Mesendoderm (in vitro differentiated cells): ENCODE data around the gene OSBPL10.

Experiments
- DNase-seq: peaks from one replicate; pipeline ENCODE4 v3.0.0; 2013
- H2AK5ac ChIP-seq: 2 replicates; pipeline ENCODE4 v1.6.1; 2013; ENCODE audit warnings: low read length, inconsistent platforms
- H2BK120ac ChIP-seq: 2 replicates; pipeline ENCODE4 v1.6.1; 2013; ENCODE audit warnings: low read depth, mild to moderate bottlenecking, low read length, moderate library complexity, mixed read lengths
- H2BK15ac ChIP-seq: replicated peaks from 2 replicates; pipeline ENCODE4 v1.6.1; 2013; ENCODE audit warnings: low read depth, mild to moderate bottlenecking, moderate library complexity
- H2BK5ac ChIP-seq: 2 replicates; pipeline ENCODE4 v1.6.1; 2013; ENCODE audit warnings: low read length, inconsistent platforms
- H3K18ac ChIP-seq: 2 replicates; pipeline ENCODE4 v1.6.1; 2013; ENCODE audit warnings: mild to moderate bottlenecking, low read length, mixed read lengths
- H3K23ac ChIP-seq: one replicate; pipeline ENCODE4 v1.6.1; 2013; ENCODE audit warnings: low read length
- H3K27ac ChIP-seq: 2 replicates; pipeline ENCODE4 v1.5.1; 2013; ENCODE audit warnings: low read depth, mild to moderate bottlenecking, inconsistent platforms, low read length, moderate library complexity
- H3K27me3 ChIP-seq: 2 replicates; pipeline ENCODE4 v1.6.1; 2013; ENCODE audit warnings: low read length, control low read depth, mild to moderate bottlenecking, inconsistent platforms; ENCODE audit not compliant: insufficient read depth, poor library complexity
- H3K36me3 ChIP-seq: 2 replicates; pipeline ENCODE4 v1.6.1; 2013; ENCODE audit warnings: low read length, inconsistent platforms; ENCODE audit not compliant: control insufficient read depth, insufficient read depth
- H3K4ac ChIP-seq: one replicate; pipeline ENCODE4 v1.6.1; 2013; ENCODE audit warnings: low read depth, mild to moderate bottlenecking, low read length, moderate library complexity
- H3K4me1 ChIP-seq: 2 replicates; pipeline ENCODE4 v1.6.1; 2013; ENCODE audit warnings: low read depth, low read length, inconsistent platforms; ENCODE audit not compliant: control insufficient read depth
- H3K4me2 ChIP-seq: 2 replicates; pipeline ENCODE4 v1.6.1; 2013; ENCODE audit warnings: low read length
- H3K4me3 ChIP-seq: 2 replicates; pipeline ENCODE4 v1.5.1; 2013; ENCODE audit warnings: mild to moderate bottlenecking, low read length
- H3K56ac ChIP-seq: one replicate; pipeline ENCODE4 v1.6.1; 2013; ENCODE audit warnings: low read length
- H3K79me1 ChIP-seq: 2 replicates; pipeline ENCODE4 v1.6.1; 2013; ENCODE audit warnings: low read length, inconsistent platforms
- H3K79me2 ChIP-seq: 2 replicates; pipeline ENCODE4 v1.6.1; 2013; ENCODE audit warnings: mild to moderate bottlenecking, low read length; ENCODE audit not compliant: control insufficient read depth, insufficient read depth
- H3K9ac ChIP-seq: 2 replicates; pipeline ENCODE4 v1.6.1; 2013; ENCODE audit warnings: low read length, inconsistent platforms
- H4K5ac ChIP-seq: one replicate; pipeline ENCODE4 v1.6.1; 2013; ENCODE audit warnings: low read length
- H4K8ac ChIP-seq: one replicate; pipeline ENCODE4 v1.6.1; 2013; ENCODE audit warnings: low read depth, mild to moderate bottlenecking, control low read depth, low read length, moderate library complexity
- WGBS: extraction: QIAGEN DNeasy Blood & Tissue Kit; methylation state at CpG from one replicate; pipeline ENCODE4 v1.1.7; 2013; ENCODE audit warnings: low lambda C conversion rate, missing lambda C conversion rate; ENCODE audit not compliant: insufficient coverage; ENCODE audit errors: extremely low coverage; 5-methylcytosine and 5-hydroxymethylcytosine counted together

Gene OSBPL10

GRCh38 chr3:31892500-31892899 is 88.6 kb downstream of the OSBPL10 start:
- Histone ChIP-seq H3K23ac (no peak overlapping the region), H3K27ac (no peak overlapping the region), H2BK15ac (no peak overlapping the region), H2AK5ac (no peak overlapping the region), H3K79me1 (no peaks in the 10 kb centered on the region), H3K36me3 (no peaks in the 10 kb centered on the region), H2BK5ac (no peak overlapping the region), H3K4me1 (peaks cover 11% of the 10 kb centered on the region), H3K4me3 (no peak overlapping the region), H3K18ac (no peak overlapping the region), H3K56ac (peak overlapping the region; percentile 30), H3K27me3 (no peaks in the 10 kb centered on the region), H3K79me2 (peaks cover 2% of the 10 kb centered on the region), H3K4me2 (no peak overlapping the region), H4K8ac (no peak overlapping the region), H4K5ac (peak overlapping the region; percentile 18), H3K9ac (no peak overlapping the region), H2BK120ac (no peak overlapping the region), H3K4ac (no peak overlapping the region)
- peak; percentile 38 for DNase-seq
- WGBS, result no CpG with 5 or more reads among the region's 5 CpGs

GRCh38 chr3:31891876-31892455 is 89.1 kb downstream of the OSBPL10 start:
- Histone ChIP-seq H3K4me3 (no peak overlapping the region), H3K4me2 (no peak overlapping the region), H4K5ac (peak overlapping the region; percentile 18), H3K79me2 (peaks cover 3% of the 10 kb centered on the region), H3K56ac (peak overlapping the region; percentile 9), H4K8ac (no peak overlapping the region), H2BK15ac (no peak overlapping the region), H3K23ac (no peak overlapping the region), H2AK5ac (no peak overlapping the region), H3K18ac (no peak overlapping the region), H3K36me3 (no peaks in the 10 kb centered on the region), H2BK120ac (no peak overlapping the region), H3K27me3 (no peaks in the 10 kb centered on the region), H3K9ac (no peak overlapping the region), H3K27ac (no peak overlapping the region), H3K79me1 (no peaks in the 10 kb centered on the region), H3K4me1 (peaks cover 11% of the 10 kb centered on the region), H3K4ac (no peak overlapping the region), H2BK5ac (no peak overlapping the region)
- DNase-seq, result peak; percentile 81
- WGBS, result no CpG with 5 or more reads among the region's 11 CpGs

GRCh38 chr3:31890742-31891469 is 90.2 kb downstream of the OSBPL10 start:
- peak; percentile 33 for DNase-seq
- H2AK5ac ChIP-seq, result no peak overlapping the region
- no peak overlapping the region for H4K8ac ChIP-seq
- peaks cover 4% of the 10 kb centered on the region for H3K79me2 ChIP-seq
- H3K4me2 ChIP-seq, result no peak overlapping the region
- peak overlapping the region; percentile 24 for H3K4ac ChIP-seq
- H3K27me3 ChIP-seq, result no peaks in the 10 kb centered on the region
- no peak overlapping the region for H3K27ac ChIP-seq
- no peak overlapping the region for H2BK5ac ChIP-seq
- H2BK120ac ChIP-seq, result no peak overlapping the region
- no peak overlapping the region for H3K4me3 ChIP-seq
- no CpG with 5 or more reads among the region's 8 CpGs for WGBS
- H2BK15ac ChIP-seq, result no peak overlapping the region
- no peak overlapping the region for H4K5ac ChIP-seq
- H3K4me1 ChIP-seq, result peaks cover 11% of the 10 kb centered on the region
- no peak overlapping the region for H3K9ac ChIP-seq
- peak overlapping the region; percentile 63 for H3K18ac ChIP-seq
- peaks cover 1% of the 10 kb centered on the region for H3K79me1 ChIP-seq
- no peak overlapping the region for H3K56ac ChIP-seq
- no peaks in the 10 kb centered on the region for H3K36me3 ChIP-seq
- no peak overlapping the region for H3K23ac ChIP-seq

GRCh38 chr3:31890007-31890406 is 91.1 kb downstream of the OSBPL10 start:
- no peaks in the 10 kb centered on the region for H3K36me3 ChIP-seq
- H3K4me2 ChIP-seq, result no peak overlapping the region
- H3K27me3 ChIP-seq, result no peaks in the 10 kb centered on the region
- H2BK15ac ChIP-seq, result no peak overlapping the region
- H2BK5ac ChIP-seq, result no peak overlapping the region
- H2BK120ac ChIP-seq, result no peak overlapping the region
- no peak overlapping the region for H3K4me3 ChIP-seq
- H3K4ac ChIP-seq, result no peak overlapping the region
- H3K79me2 ChIP-seq, result peaks cover 7% of the 10 kb centered on the region
- H3K23ac ChIP-seq, result no peak overlapping the region
- no peak overlapping the region for H3K18ac ChIP-seq
- H3K56ac ChIP-seq, result no peak overlapping the region
- no peak overlapping the region for H4K5ac ChIP-seq
- no CpG with 5 or more reads among the region's 2 CpGs for WGBS
- DNase-seq, result no peak
- H4K8ac ChIP-seq, result no peak overlapping the region
- H3K9ac ChIP-seq, result no peak overlapping the region
- H3K27ac ChIP-seq, result no peak overlapping the region
- H2AK5ac ChIP-seq, result no peak overlapping the region
- peaks cover 11% of the 10 kb centered on the region for H3K4me1 ChIP-seq
- H3K79me1 ChIP-seq, result peaks cover 5% of the 10 kb centered on the region

- Histone ChIP-seq H2BK120ac (no peak overlapping the region), H3K4ac (no peak overlapping the region), H3K9ac (no peak overlapping the region), H2AK5ac (no peak overlapping the region), H3K18ac (no peak overlapping the region), H3K36me3 (no peaks in the 10 kb centered on the region), H3K56ac (no peak overlapping the region), H4K8ac (no peak overlapping the region), H4K5ac (no peak overlapping the region), H3K4me2 (no peak overlapping the region), H3K79me2 (peaks cover 11% of the 10 kb centered on the region), H2BK15ac (no peak overlapping the region), H3K27ac (no peak overlapping the region), H3K4me3 (no peak overlapping the region), H3K4me1 (peaks cover 3% of the 10 kb centered on the region), H3K27me3 (no peaks in the 10 kb centered on the region), H3K79me1 (peaks cover 11% of the 10 kb centered on the region), H2BK5ac (no peak overlapping the region), H3K23ac (no peak overlapping the region)
- no CpG with 5 or more reads among the region's 3 CpGs for WGBS
- no peak for DNase-seq
These were observed 95.8 kb downstream of the OSBPL10 start for GRCh38 chr3:31885235-31885634.
